LHCN-M2 (cell line): ENCODE measurements around the gene ZBTB44. TPM values are rescaled to one million over a fixed set of nuclear protein-coding genes. Genes with fewer than 3 reads are reported as not detected.
"Not testable (repeated sequence)": the region's sequence is repeated elsewhere in the genome, so short reads cannot be mapped to it uniquely, and the experiment has no call there.

Experiments
- DNase-seq: peaks from one replicate; pipeline ENCODE4 v3.0.0-alpha.2; 2012; ENCODE audit warnings: low read depth
- polyA plus RNA-seq: library from polyadenylated mRNA; unstranded; fragments of >200 nt; gene quantifications from one replicate; pipeline ENCODE4 v1.2.1, GENCODE V29; 2012; ENCODE audit warnings: missing spikeins
- total RNA-seq: library from RNA; depleted of rRNA; stranded (reverse); fragments of >200 nt; gene quantifications from 2 replicates; pipeline ENCODE4 v1.2.3, GENCODE V29; 2014; rRNA removed

ZBTB44 gene
- 9.9 and 14.7 TPM in 2 replicates for total RNA-seq
- polyA plus RNA-seq, result 3.2 TPM

DNA sequence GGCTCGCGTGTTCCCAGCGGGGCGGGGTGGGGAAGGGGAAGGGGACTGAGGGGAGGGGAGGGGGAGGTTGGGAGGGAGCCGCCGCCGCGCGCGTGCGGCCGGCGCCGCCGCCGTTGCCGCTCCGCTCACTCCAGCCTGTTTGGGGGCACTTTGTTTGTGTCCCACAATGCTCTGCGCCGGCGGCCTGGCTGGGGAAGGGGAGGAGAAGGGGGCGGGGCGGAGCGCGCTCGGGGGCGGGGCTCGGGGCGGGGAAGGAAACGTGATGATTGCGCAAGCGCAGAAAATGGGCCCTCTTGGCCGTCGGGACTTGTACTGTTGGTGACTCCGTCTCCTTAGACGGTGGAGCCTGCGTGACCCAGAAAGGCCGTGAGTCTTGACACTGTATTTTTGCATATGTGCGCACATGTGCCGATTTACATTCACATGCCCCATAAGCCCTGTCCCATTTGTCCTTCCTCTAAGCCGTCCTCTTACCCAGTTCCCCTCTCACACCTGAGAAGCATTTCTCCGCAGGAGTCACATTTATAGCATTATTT lies at the start of gene ZBTB44:
ZBTB44 (minus strand) TSS at position 168 of the 536 bp plus-strand sequence. CDS start 53,044 bp downstream, outside the sequence.
- peak; percentile 83 for DNase-seq

GRCh38 chr11:130359419-130359818 lies 44.7 kb upstream of the ZBTB44 start:
- DNase-seq, result no peak

DNA sequence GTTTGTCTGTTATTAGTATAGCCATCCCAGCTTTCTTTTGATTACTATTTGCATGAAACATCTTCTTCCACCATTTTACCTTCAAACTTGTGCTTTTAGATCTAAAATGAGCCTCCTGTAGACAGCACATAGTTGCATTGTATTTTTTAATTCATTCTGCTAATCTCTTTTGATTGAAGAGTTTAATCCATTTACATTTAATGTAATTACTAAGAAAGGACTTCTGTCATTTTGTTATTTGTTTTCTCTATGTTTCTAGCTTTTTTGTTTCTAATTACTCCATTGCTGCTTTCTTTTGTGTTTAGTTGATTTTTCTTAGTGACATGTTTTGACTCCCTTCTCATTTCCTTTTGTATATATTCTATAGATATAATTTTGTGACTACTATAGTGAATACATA lies 43.7 kb upstream of the ZBTB44 start:
- no peak for DNase-seq

DNA sequence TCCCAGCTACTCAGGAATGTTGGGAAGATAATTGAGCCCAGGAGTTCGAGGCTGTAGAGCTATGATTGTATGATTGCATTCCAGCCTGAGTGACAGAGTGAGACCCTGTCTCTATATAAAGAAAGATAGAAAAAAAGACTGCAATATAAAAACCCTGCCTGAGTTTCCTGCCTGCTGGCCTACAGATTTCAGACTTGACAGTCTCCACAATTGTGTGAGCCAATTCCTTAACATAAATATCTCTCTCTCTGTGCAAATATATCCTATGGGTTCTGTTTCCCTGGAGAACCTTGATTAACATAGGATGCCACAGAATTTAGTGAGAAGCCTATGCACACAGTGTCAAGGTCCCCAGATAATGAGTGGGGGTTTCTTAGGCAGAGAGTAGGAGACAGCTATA lies 32.5 kb upstream of the ZBTB44 start:
- no peak for DNase-seq

DNA sequence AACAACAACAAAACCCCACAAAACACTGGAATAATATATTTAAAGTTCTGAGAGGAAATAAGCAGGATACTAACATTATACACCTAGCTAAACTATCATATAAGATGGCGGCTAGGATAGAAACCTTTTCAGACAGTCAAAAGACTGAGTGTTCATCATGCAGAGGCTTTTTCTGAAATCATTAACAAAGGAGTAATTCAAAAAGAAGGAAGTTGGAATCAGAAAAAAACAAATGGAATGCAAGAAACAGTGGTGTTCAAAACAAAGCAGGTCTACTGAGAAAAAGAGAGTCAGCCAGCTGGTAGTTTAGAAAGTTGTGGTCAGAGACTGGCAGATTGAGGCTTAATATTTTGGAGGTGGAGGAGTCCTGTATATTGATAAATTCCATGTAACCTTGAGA lies 30.1 kb upstream of the ZBTB44 start:
- no peak for DNase-seq

DNA sequence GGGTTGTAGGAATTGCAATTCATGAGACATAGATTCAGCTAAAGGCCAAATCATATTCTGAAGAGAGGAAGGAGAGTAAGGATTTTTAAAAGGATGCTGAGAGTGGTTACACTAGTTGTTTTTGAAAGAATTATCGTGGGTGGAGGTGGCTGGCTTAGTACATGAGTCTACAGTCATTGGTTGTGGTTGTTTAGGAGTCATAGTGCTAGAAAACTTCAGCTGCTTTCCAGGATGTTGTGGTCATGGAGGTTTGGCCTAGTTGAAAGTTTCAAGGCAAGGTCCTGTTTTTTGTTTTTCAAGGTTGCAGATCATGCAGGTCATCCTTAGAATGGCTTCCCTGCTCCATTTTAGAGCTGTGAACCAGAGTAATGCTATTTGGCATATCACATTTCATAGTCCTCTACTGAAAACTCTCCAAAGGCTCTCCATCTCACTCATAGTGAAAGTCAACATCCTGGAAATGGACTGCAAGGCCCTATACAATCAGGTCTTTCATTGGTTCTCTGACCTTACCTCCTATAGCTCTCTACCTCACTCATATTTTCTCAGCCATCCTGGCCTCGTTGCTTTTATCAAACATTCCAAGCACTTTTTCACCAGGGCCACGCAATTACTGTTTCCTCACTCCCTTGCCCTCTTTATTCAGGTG lies 26.1 kb upstream of the ZBTB44 start:
- DNase-seq, result peak; percentile 42

- no peak for DNase-seq
These were observed 23.9 kb upstream of the ZBTB44 start for GRCh38 chr11:130338667-130339066.

DNA sequence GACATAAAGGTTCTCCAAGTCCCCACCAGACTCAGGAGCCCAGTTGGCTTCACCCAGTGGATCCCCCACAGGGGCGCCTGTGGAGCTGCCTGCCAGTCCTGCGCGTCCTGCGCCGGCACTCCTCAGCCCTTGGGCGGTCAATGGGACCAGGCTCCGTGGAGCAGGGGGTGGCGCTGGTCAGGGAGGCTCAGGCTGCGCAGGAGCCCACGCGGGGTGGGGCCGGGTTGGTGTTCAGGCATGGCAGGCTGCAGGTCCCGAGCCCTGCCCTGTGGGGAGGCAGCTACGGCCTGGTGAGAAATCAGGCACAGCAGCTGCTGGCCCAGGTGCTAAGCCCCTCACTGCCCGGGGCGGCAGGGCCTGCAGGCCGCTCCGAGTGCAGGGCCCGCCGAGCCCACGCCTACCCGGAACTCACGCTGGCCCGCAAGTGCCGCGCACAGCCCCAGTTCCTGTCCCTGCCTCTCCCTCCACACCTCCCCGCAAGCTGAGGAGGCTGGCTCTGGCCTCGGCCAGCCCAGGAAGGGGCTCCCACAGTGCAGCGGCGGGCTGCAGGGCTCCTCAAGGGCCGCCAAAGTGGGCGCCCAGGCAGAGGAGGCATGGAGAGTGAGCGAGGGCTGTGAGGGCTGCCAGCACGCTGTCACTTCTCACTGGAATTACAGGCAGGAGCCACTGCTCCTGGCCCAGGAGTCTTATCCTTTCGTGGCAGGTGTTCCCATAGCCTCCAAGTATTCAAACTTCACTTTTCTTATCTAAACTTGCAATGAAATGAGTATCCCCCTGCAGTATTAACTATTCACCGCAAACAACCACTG lies 22.8 kb upstream of the ZBTB44 start:
- no peak for DNase-seq

DNA sequence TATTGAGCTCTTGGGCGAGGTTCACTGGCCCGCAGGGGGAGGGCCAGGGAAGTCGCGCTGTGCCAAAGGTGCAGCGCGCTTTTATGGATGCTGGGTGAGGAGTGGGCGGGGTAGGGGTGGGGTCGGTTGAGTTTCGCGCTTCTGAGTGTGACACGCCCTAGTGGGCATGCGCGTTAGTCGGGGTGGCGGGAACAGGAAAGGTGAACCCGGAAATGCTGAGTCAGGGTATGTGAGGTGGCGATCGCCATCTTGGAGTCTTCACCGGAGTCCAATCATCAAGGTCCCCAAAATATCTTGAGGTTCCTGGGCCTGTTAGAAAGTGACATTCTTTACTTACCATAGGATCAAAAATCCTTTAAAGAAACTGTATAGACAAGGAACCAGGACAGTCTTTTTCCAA lies 16.7 kb upstream of the ZBTB44 start:
- not testable (repeated sequence) for DNase-seq

GRCh38 chr11:130330101-130330684 lies 15.5 kb upstream of the ZBTB44 start:
- no peak for DNase-seq

DNA sequence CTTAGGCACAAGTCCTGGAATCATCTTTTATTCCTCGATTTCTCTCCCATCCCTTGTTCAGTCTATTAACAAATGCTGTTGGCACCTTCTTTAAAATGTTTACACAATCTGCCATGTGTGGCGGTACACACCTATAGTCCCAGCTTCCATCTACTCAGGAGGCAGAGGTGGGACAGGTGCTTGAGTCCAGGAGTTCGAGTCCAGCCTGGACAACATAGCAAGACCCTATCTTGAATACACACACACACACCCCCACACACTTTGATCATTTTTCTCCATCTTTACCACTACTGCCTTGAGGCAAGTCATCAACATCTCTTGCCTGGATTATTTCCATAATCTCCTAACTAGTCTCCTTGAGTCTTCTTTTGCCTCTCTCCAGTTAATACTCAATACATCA lies 13.7 kb upstream of the ZBTB44 start:
- DNase-seq, result no peak

DNA sequence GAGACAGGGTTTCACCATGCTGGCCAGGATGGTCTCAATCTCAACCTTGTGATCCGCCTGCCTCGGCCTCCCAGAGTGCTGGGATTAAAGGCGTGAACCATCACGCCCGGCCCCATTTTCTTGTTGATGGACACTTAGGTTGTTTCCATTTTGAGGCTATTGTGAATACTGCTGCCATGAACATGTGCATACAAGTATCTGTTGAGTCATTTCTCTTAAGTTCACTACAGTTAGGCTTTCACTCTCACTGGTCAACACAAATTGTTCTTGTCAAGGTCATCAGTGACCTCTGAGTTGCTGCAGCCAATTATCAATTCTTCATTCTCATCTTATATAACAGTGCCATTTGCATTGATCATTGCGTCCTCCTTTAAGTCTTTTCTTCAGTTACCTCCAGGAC lies 13.0 kb upstream of the ZBTB44 start:
- DNase-seq, result no peak

- DNase-seq, result no peak
These were observed 11.0 kb upstream of the ZBTB44 start for GRCh38 chr11:130325691-130326090.

GRCh38 chr11:130323452-130324450 lies 9.0 kb upstream of the ZBTB44 start:
- peak; percentile 23 for DNase-seq

DNA sequence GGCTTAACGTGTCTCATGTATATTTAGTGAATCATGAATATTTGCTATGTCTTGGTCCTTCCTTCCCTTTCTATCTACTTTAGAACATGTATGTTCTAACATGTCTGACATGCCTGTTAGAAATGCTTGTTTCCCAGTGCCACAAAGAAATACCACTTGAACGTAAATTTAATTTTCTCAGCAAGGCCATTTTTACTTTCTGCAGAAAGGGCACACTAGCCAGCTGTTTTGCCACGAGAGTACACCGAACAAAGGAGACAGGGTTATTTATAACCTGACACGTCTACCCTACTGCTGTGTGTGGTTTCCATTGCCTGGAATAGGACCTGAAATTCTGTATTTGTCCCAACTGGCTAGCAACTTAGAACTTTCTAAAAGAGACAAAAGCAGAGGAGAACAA lies 7.4 kb upstream of the ZBTB44 start:
- DNase-seq, result no peak

GRCh38 chr11:130318031-130318673 lies 3.4 kb upstream of the ZBTB44 start:
- DNase-seq, result no peak

DNA sequence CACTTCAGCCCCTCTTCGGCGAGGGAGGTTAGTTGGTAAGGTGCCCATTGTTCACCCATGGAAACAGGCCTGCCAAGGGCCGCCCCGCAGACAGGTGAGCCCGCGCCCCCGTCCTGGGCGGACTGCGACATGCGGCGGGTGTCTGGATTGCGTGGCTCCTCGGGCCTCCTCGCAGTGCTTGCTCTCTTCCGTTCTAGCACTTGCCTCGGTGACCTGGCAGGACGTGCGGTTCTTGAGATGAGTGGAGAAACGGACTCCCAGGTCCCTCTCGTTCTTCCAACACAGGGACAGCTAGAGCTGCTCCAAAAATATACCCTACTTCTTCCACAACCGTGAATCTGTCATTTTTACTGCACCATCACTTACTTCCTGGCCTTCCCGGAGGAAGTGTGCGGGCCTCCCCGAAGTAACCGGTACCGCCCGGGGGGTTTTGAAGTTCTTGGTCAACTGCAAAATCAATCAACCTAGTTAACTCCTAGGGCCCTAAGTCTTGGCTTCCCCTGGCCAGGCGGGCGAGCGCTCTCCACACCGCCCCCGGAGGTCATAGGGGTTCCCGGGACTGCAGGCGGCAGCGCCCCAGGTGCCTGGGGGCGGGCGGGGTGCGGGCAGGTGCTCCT lies 745 bp upstream of the ZBTB44 start:
- DNase-seq, result no peak

DNA sequence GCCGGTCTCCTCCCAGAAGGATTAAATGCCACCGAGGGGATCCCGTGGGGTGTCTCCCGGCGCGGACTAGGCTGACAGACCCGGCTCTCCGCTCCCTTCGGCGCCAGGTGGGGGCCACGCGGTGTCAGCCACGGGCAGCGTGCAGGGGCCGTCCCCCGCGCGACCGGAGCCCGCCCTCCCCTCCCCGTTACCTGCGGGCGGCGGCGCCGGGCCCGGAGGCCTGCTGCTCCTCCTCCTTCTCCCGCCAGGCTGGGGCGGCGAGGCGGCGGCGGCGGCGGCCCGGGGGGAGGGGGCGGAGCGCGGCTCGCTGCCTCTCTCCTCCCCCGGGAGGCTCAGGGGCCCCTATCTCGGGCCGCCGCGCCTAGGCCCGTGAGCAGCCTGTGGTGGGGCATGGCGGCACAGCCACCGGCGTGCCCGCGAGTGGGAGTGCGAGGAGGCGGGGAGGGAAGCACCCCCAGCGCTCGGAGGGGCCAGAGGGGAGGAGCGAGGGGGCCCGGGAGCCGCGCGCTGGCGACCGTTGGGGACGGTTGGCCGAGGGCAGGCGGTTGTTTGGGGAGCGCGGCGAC lies 450 bp downstream of the ZBTB44 start:
- DNase-seq, result peak; percentile 28

DNA sequence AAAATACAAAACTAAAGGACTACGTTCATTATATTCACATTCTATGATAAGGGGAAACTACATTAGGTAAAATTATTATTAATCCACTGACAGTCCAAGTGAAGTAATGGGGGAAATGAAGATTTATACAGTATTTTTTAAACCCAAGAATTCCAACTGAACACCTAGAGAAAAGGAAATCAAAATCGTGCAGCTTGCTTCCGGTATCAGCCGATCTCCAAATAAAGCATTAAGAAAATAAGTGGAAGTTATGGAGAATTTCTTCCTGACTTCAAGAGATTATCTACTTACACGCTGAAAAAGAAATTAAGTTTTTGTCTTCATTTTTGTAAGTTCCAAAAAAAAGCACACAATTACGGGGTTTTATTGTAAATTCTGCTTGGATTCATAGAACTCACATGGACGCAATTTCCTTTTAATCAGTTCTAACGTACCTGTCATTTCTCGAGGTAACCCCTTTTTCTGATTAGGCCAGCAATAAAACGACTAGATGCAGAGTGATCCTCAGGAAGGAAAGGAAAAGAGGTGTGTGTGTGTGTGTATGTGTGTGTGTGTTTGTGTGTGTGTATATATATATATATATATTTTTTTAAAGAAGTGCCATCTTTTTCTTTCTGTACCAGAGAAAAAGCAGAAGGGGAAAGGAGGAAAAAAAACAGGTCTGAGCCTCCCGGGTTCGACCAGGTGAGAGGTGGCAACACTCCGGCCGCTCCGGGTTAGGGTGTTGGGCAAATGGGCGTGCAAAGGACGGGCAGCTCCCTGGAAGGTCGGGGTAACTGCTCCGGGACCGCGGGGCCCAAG lies 1.1 kb downstream of the ZBTB44 start:
- DNase-seq, result no peak
